HL-60 (cell line): ENCODE data around the gene TCAP.

ENCODE experiments used
- CTCF ChIP-seq: IDR thresholded peaks from one replicate; pipeline ENCODE4 v1.5.1; 2011; ENCODE audit warnings: low read length, control low read depth, inconsistent platforms; ENCODE audit not compliant: insufficient read depth
- POLR2AphosphoS5 ChIP-seq: IDR thresholded peaks from 2 replicates; pipeline ENCODE4 v1.6.1; 2012; ENCODE audit warnings: low read depth
- TF ChIP-seq, protein P1 (sequence below): IDR thresholded peaks from 2 replicates; pipeline ENCODE4 v1.6.1; 2012; ENCODE audit warnings: low read depth; ENCODE audit not compliant: insufficient replicate concordance

GRCh38 chr17:39651923-39652586 is 13.1 kb upstream of the TCAP start:
- no peak for TF ChIP-seq CTCF
- TF ChIP-seq POLR2AphosphoS5: no peak
- TF ChIP-seq, protein P1, sequence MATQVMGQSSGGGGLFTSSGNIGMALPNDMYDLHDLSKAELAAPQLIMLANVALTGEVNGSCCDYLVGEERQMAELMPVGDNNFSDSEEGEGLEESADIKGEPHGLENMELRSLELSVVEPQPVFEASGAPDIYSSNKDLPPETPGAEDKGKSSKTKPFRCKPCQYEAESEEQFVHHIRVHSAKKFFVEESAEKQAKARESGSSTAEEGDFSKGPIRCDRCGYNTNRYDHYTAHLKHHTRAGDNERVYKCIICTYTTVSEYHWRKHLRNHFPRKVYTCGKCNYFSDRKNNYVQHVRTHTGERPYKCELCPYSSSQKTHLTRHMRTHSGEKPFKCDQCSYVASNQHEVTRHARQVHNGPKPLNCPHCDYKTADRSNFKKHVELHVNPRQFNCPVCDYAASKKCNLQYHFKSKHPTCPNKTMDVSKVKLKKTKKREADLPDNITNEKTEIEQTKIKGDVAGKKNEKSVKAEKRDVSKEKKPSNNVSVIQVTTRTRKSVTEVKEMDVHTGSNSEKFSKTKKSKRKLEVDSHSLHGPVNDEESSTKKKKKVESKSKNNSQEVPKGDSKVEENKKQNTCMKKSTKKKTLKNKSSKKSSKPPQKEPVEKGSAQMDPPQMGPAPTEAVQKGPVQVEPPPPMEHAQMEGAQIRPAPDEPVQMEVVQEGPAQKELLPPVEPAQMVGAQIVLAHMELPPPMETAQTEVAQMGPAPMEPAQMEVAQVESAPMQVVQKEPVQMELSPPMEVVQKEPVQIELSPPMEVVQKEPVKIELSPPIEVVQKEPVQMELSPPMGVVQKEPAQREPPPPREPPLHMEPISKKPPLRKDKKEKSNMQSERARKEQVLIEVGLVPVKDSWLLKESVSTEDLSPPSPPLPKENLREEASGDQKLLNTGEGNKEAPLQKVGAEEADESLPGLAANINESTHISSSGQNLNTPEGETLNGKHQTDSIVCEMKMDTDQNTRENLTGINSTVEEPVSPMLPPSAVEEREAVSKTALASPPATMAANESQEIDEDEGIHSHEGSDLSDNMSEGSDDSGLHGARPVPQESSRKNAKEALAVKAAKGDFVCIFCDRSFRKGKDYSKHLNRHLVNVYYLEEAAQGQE: no peak
